Memory B cell (primary cell): Measurements from ENCODE around the gene MPZ.
"Not testable (repeated sequence)": the region's sequence is repeated elsewhere in the genome, so short reads cannot be mapped to it uniquely, and the experiment has no call there.

Experiments used
- ATAC-seq: fragments of 150-1000 bp; cut with Tn5 transposase; 2 replicates; pipeline ENCODE4 v1.10.0; 2021; ENCODE audit warnings: low read depth, mild to moderate bottlenecking, moderate library complexity
- DNase-seq, 2 donors: peaks; one replicate each; pipeline ENCODE4 v3.0.0; 2022; ENCODE audit warnings: low spot score in 2 of 2
- H3K27ac Mint-ChIP-seq: one replicate; pipeline ENCODE4 v1.8.0; 2022; ENCODE audit warnings: mild to moderate bottlenecking, moderate library complexity, mixed read lengths
- H3K27me3 Mint-ChIP-seq: one replicate; pipeline ENCODE4 v1.8.0; 2022; ENCODE audit warnings: mixed read lengths
- H3K36me3 Mint-ChIP-seq: one replicate; pipeline ENCODE4 v1.8.0; 2022; ENCODE audit warnings: mild to moderate bottlenecking, mixed read lengths
- H3K4me1 Mint-ChIP-seq: one replicate; pipeline ENCODE4 v1.8.0; 2022; ENCODE audit warnings: mixed read lengths
- H3K4me3 Mint-ChIP-seq: one replicate; pipeline ENCODE4 v1.8.0; 2022; ENCODE audit warnings: mild to moderate bottlenecking, moderate library complexity, mixed read lengths
- H3K9me3 Mint-ChIP-seq: one replicate; pipeline ENCODE4 v1.8.0; 2022; ENCODE audit warnings: mixed read lengths

The MPZ gene

DNA sequence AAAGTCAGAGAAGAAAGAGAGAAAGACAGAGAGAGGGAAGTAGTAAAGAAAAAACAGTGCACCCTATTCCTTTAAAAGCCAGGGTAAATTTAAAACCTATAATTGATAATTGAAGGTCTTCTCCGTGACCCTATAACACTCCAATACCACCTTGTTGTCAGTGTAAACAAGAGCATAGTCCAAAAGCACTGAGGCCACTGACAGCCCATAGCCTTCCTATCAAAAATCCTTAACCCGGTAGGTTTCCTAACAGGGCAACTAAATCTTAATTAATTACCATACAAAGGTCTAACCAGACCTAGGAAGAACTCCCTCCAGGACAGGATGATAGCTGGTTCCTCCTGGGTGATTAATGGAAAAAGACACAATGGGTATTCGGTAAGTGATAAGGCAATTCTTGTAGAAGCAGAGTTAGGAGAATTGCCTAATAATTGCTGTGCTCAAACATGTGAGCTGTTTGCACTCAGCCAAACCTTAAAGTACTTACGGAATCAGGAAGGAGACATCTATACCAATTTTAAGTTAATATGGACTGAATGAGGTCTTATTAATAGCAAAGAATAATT is 53.7 kb downstream of the MPZ start:
- H3K27ac Mint-ChIP-seq, DNase-seq, H3K4me3 Mint-ChIP-seq, ATAC-seq, H3K9me3 Mint-ChIP-seq: not testable (repeated sequence)
- Mint-ChIP-seq H3K36me3 (peaks cover 11% of the 10 kb centered on the region), H3K4me1 (peaks cover 11% of the 10 kb centered on the region), H3K27me3 (peaks cover 26% of the 10 kb centered on the region)

DNA sequence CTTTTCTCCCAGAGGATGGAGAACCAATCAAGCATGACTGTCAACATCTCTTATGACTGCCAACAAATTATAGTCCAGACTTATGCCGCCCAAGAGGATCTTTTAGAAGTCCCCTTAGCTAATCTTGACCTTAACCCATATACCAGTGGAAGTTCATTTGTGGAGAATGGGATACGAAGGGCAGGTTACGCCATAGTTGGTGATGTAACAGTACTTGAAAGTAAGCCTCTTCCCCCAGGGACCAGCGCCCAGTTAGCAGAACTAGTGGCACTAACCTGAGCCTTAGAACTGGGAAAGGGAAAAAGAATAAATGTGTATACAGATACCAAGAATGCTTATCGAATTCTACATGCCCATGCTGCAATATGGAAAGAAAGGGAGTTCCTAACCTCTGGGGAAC is 54.5 kb downstream of the MPZ start:
- not testable (repeated sequence) for H3K9me3 Mint-ChIP-seq, H3K27ac Mint-ChIP-seq, ATAC-seq, DNase-seq, H3K4me3 Mint-ChIP-seq, H3K4me1 Mint-ChIP-seq
- H3K27me3 Mint-ChIP-seq = peaks cover 24% of the 10 kb centered on the region
- peaks cover 11% of the 10 kb centered on the region for H3K36me3 Mint-ChIP-seq
